ENCODE results near the gene MMP10. TPM values are rescaled to one million over a fixed set of nuclear protein-coding genes. Genes with fewer than 3 reads are reported as not detected.

Gene MMP10
- total RNA-seq, 2 experiments from 2014 or later = not detected

- H3K4me3 ChIP-seq (ENCODE audit: low read depth, low read length, poor library complexity, severe bottlenecking) = no peak overlapping the region
- no peaks in the 10 kb centered on the region for H4K20me1 ChIP-seq (ENCODE audit: insufficient read depth, low read length)
- TF ChIP-seq CTCF (conservative IDR thresholded peaks at IDR 0.05; ENCODE audit: low read length) = no peak
- no peak for TF ChIP-seq EZH2phosphoT487 (IDR thresholded peaks at IDR 0.05; ENCODE audit: borderline replicate concordance, low read depth, low read length)
- no peaks in the 10 kb centered on the region for H3K36me3 ChIP-seq (ENCODE audit: insufficient read depth, low read length)
- H3K4me2 ChIP-seq (ENCODE audit: low read length) = no peak overlapping the region
- no peak overlapping the region for H2AFZ ChIP-seq (ENCODE audit: low read length)
- intact Hi-C loops (cut with micrococcal nuclease; ENCODE audit: unreplicated experiment) = no loop called here
- no TSS peak for BruUV-seq (replicated peaks)
- no peaks in the 10 kb centered on the region for H3K79me2 ChIP-seq (ENCODE audit: insufficient read depth, low read depth, low read length)
- POLR2A ChIA-PET = interaction anchor here (0.6 kb wide), 1 partner anchor 384 kb away, joined by 3 read pairs; no protein-coding TSS in a partner anchor
- CTCF ChIA-PET (ENCODE audit: unreplicated experiment) = no interaction called here
- H3K9me3 ChIP-seq (ENCODE audit: low read length) = no peaks in the 10 kb centered on the region
- H3K4me1 ChIP-seq (ENCODE audit: insufficient read depth, low read length, poor library complexity, severe bottlenecking) = no peaks in the 10 kb centered on the region
- DNase-seq (ENCODE audit: low spot score) = no peak
- H3K9me2 ChIP-seq (ENCODE audit: insufficient read depth, low read length) = no peaks in the 10 kb centered on the region
- no peak overlapping the region for H3K27ac ChIP-seq (ENCODE audit: low read depth, low read length, poor library complexity, severe bottlenecking)
Measured at GRCh38 chr11:102727890-102728289, 52.5 kb downstream of the MMP10 start.

DNA sequence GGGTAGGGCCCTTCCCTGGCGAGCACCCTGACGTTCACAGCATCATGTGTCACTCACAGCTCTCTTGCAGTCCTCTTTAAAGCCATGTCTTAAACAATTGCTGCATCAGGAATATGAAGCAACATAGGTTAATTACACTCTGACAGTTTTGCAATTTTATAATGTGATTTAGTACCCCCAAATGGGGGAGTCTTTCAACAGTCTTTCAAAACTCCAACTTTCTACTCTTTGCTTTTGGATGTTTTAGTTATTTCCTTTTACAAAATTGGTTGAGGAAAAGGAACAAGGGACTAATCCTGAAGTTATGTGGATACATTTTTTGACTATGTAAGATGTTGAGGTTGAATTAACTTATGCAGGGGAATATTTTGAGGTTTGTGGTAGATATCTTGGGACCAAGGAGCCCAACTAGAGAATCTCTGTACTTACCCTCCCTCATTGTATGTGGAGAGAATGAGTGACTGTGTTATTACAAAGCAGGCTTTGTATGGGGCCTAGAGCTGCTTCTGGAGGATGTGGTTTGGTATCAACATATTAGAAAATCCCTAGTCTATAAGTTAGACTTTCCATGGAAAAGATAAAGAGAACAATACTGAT, 55.4 kb downstream of the MMP10 start, which contains the start of gene MMP8:
Gene MMP8, minus strand, starts transcription at position 51 of the 597 bp plus-strand sequence. CDS start 99 bp downstream, outside the sequence.
- ChIA-PET POLR2A (no interaction called here), CTCF (ENCODE audit: unreplicated experiment) (no interaction called here)
- Histone ChIP-seq H2AFZ (ENCODE audit: low read length) (no peak within 1 kb of the TSS), H3K4me1 (ENCODE audit: insufficient read depth, low read length, poor library complexity, severe bottlenecking) (no peaks in the 10 kb centered on the region), H3K27ac (ENCODE audit: low read depth, low read length, poor library complexity, severe bottlenecking) (no peak within 1 kb of the TSS), H3K9me2 (ENCODE audit: insufficient read depth, low read length) (no peaks in the 10 kb centered on the region), H4K20me1 (ENCODE audit: insufficient read depth, low read length) (no peaks in the 10 kb centered on the region), H3K4me2 (ENCODE audit: low read length) (no peak within 1 kb of the TSS), H3K4me3 (ENCODE audit: low read depth, low read length, poor library complexity, severe bottlenecking) (no peak within 1 kb of the TSS), H3K79me2 (ENCODE audit: insufficient read depth, low read depth, low read length) (no peaks in the 10 kb centered on the region), H3K36me3 (ENCODE audit: insufficient read depth, low read length) (no peaks in the 10 kb centered on the region), H3K9me3 (ENCODE audit: low read length) (no peaks in the 10 kb centered on the region)
- TF ChIP-seq CTCF (conservative IDR thresholded peaks at IDR 0.05; ENCODE audit: low read length) (no peak), EZH2phosphoT487 (IDR thresholded peaks at IDR 0.05; ENCODE audit: borderline replicate concordance, low read depth, low read length) (no peak)
- BruUV-seq (replicated peaks) = no TSS peak
- intact Hi-C loops (cut with micrococcal nuclease; ENCODE audit: unreplicated experiment) = no loop called here
- no peak for DNase-seq (ENCODE audit: low spot score)

GRCh38 chr11:102722821-102723220, 57.6 kb downstream of the MMP10 start:
- POLR2A ChIA-PET = no interaction called here
- no peak for TF ChIP-seq EZH2phosphoT487 (IDR thresholded peaks at IDR 0.05; ENCODE audit: borderline replicate concordance, low read depth, low read length)
- TF ChIP-seq CTCF (conservative IDR thresholded peaks at IDR 0.05; ENCODE audit: low read length) = no peak

More at GRCh38 chr11:102722821-102723220, 57.6 kb downstream of the MMP10 start:
- Histone ChIP-seq H3K27ac (ENCODE audit: low read depth, low read length, poor library complexity, severe bottlenecking) (no peak overlapping the region), H3K4me2 (ENCODE audit: low read length) (no peak overlapping the region), H4K20me1 (ENCODE audit: insufficient read depth, low read length) (no peaks in the 10 kb centered on the region), H3K4me3 (ENCODE audit: low read depth, low read length, poor library complexity, severe bottlenecking) (no peak overlapping the region), H3K36me3 (ENCODE audit: insufficient read depth, low read length) (no peaks in the 10 kb centered on the region), H3K4me1 (ENCODE audit: insufficient read depth, low read length, poor library complexity, severe bottlenecking) (no peaks in the 10 kb centered on the region), H3K9me2 (ENCODE audit: insufficient read depth, low read length) (no peaks in the 10 kb centered on the region), H3K9me3 (ENCODE audit: low read length) (no peaks in the 10 kb centered on the region), H3K79me2 (ENCODE audit: insufficient read depth, low read depth, low read length) (no peaks in the 10 kb centered on the region), H2AFZ (ENCODE audit: low read length) (no peak overlapping the region)
- no TSS peak for BruUV-seq (replicated peaks)
- intact Hi-C loops (cut with micrococcal nuclease; ENCODE audit: unreplicated experiment) = no loop called here
- CTCF ChIA-PET (ENCODE audit: unreplicated experiment) = no interaction called here
- no peak for DNase-seq (ENCODE audit: low spot score)

Measured in OCI-LY7 (cell line).